Amniotic stem cell (primary cell): ENCODE results near the gene BCAR1.

Source experiments
- DNase-seq: peaks from one replicate; lab custom pipeline; 2025; lab: John Stamatoyannopoulos, UW

The BCAR1 gene

DNA sequence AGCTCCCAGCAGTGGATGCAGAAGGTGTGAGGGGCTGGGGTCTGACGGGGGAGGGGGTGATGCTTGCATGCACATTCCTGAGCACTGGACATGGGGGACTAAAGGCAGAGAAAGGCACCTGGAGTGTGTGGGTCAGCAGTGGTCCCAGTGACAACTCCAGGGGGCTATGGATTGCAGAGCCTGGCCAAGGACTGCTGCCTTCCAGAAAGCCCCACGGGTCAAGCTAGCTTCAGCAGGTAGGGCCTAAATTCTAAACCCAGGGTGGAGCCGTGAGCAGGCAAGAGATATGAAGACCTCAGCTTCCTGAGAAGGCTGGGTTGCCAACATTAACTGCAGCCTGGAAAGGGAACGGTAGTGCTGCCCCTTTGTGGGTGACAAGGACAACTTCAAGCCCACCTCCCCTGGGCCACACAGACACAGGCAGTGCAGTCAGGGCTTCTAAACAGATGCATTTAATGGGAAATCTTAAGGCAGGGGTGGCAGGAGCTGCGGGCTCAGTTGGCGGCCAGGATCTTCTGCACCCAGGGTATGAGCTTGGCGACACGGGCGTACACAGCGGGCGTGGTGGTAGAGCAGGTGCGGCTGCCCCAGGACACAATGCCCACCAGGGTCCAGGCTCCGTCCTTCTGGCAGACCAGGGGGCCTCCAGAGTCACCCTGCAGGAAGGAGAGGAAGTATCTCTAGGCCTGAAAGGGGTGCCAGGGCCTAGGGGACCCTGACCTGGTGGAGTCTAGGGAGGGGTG lies 47.6 kb downstream of the BCAR1 start:
- DNase-seq: no peak

DNA sequence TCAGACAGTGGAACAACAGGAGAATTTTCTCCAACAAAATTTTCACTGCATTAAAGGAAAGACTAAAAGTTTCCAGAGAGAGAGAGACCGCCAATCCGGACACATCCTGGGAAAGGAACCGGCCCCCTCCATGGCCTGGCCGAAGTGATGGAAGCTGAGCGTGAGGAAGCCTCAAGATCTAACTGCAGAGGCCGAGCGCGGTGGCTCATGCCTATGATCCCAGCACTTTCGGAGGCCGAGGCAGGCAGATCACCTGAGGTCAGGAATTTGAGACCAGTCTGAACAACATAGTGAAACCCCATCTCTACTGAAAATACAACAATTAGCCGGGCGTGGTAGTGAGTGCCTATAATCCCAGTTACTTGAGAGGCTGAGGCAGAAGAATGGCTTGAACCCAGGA lies 48.3 kb downstream of the BCAR1 start:
- no peak for DNase-seq

DNA sequence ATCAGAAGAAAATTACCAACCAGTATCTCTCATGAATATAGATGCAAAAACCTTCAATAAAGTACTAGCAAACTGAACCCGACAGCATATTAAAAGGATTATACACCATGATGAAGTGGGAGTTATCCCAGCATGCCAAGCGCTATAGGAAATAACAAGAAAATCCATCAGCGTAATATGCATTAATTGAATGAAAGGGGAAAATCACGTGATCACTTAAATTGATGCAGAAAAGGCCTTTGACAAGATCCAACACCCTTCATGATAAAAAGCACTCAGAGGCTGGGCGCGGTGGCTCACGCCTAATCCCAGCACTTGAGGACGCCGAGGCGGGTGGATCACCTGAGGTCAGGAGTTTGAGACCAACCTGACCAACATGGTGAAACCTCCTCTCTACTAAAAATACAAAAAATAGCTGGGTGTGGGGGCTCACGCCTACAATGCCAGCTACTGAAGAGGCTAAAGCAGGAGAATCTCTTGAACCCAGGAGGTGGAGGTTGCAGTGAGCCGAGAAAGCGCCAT lies 49.3 kb downstream of the BCAR1 start:
- DNase-seq: no peak

DNA sequence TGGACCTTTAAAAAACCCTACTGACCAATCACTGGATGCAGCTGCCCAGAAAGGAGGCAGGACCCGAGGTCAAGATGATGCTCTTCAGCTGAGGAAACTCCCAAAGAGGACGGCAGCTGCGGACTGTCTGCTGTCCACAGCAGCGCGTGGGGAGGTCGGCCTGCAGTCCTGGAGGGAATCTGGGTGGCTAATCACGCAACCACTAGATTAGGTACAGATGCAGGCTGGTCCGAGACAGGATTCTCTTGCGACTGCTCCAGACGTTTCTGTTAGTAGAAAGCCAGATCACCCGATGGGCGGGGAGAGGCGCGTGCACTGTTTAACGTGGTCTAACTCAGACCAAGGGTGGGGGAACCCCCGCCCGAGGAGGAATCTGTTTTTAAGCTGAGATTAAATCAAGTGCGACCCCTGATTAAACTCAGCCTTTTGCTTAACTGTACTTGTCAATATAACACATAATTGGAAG lies 53.3 kb downstream of the BCAR1 start:
- DNase-seq: no peak

DNA sequence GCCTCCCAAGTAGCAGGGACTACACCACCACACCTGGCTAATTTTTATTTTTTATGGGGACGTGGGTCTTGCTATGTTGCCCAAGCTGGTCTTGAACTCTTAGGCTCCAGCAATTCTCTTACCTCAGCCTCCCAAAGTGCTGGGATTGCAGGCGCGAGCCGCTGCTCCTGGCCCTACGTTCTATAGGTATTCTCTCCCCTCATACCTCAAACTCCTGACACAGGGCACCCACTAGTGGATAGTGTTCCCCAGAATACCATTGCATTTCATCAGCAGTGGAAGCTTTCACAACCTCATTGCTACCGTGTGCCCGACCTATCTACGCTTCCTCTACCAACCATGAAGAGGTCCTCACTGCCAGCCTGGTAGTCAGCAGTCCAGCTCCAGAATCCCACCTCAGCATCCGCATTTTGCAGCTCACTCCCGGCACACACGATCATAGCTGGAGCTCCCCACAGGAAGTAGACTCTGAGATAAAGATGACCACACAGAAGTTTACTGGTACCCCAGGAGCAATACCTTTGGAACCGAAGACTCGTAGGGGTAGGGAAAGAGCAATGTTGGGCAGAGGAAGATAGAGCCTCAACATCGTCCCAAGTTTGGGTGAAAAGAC lies 53.8 kb downstream of the BCAR1 start:
- DNase-seq: no peak

DNA sequence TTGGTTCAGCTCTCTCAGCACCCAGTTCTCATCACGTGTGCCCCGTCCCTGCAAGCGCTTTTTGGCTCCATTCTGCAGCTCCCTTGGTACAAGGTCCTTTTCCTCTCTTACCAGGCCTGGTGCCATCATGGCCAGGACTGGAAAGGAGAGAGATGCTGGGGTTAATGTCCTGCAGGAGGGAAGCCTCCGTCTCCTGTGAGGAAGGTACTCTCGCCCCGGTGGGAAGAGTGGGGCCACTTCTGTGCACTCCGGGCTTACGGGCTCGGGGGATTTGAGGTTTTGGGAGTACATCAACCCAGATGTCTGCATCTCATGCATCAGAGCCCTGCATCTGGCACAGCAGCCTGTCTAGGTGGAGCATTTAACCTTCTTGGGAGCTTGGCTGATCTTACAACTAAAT lies 54.6 kb downstream of the BCAR1 start:
- no peak for DNase-seq

DNA sequence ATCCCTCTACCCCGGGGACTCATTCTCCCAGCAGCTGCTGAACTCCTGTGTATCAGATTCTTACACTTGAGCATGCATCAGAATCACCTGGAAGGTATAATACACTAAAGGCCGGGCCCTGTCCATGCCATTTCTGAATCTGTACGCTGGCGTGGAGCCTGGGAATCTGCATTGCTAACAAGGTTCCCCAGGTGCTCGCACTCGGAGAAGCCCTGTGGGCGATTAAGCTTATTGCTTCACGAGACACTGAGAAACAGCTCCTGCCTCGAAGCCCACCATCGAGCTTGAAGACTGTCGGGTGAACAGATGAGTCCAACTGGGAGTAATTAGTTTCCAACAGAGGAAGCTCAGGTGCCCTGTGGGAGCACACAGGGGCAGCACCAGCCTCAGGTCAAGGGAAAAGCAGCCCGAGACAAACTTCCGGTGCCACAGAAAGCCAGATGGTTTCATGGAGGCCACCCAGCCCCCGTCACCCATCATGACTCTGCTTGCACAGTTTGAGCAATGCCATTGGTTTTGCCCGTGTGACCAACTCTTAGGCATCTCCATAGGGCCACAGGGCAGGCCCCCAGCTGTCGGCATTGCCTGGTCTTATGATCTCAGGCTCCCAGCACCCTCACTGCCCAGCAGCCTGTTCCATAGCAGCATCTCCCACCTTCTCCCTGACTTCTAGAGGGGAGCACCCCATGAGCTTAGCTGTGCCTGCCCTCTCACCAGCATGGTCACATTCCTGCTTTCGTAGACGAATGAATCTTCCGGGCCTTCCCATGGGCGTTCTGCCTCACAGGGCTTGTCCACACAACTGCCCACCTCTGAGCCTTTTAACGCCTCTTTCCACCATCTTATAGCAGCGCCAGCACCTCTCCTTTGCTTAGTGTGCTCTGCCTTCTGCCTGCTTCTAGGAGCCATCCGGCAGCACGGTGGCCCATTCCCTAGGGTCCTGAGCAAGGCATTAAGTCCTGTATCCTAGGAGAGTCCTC lies 55.3 kb downstream of the BCAR1 start:
- DNase-seq: no peak

DNA sequence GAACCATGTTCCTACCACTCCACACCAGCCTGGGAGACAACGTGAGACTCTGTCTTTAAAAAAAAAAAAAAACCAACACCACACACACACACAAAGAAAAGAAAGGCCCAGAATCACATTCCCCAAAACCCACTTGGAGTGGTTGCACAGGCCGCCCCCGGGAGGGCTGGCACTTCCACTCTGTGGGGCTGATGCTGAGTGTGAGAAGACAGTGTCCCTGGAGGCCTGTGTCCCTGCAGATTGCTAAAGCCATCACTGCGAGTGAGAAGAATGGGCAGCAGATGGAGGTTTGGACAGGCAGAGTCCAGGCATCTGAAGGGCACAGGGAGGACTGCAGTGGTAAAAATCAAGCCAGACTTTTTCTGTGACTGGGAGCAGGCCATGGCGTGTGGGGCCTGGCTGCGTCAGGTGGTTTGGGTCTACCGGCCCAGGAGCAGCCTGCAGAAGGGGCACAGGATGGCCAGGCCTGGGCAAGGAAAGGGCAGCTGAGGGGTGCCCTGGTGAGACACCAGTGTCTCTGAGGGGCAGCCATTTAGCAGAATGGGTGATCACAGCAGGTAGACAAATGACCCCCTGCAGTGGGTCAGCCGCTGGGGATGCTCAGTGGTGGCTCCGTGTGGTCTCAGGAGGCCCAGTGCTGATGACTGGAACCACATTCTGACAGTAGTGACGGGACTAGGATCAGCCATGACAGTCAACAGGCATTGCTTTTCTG lies 57.5 kb downstream of the BCAR1 start:
- no peak for DNase-seq

DNA sequence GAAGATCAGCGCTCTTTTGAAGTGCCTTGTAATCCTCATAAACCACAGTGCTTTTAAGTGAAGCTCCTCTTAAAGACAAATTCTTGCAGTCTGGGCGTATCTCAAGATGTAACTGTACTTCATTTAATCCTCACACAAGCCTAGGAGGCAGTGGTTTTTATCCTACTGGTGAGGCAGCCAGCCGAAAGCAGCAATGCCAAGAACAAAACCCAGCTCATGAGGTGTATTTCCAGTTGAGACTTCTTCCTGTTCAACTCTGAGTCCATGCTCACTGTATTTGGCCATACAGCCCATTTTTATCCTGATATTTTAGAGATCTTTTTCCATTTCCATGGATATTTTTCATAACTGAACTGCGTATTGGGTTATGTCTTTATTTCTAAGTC lies 58.2 kb downstream of the BCAR1 start:
- no peak for DNase-seq

DNA sequence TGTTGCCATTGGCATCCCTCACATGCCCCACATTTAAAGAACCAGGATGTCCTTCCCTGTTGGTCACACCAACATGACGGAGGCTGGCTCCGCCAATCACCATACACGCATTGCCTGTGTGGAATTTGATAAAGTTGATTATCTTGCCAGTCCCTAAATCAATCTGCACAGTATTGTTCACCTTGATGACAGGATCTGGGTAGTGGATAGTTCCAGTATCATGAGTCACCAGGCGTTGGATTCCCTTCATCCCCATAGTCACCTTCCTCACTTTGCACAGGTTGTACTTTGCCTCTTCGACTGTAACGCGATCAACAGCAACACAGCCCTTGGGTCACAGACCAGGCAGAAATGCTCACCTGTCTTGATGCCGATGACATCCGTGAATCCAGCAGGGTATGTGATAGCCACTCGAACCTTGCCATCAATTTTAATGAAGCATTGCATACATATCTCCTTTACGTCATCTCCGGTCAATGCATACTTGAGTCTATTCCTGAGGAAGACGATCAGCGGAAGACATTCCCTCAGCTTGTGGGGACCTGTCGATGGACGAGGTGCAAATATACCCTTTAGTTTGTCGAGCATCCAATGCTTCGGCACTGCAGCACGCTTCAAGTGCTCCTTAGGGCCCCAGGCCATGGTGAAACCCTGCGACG lies 58.7 kb downstream of the BCAR1 start:
- no peak for DNase-seq

DNA sequence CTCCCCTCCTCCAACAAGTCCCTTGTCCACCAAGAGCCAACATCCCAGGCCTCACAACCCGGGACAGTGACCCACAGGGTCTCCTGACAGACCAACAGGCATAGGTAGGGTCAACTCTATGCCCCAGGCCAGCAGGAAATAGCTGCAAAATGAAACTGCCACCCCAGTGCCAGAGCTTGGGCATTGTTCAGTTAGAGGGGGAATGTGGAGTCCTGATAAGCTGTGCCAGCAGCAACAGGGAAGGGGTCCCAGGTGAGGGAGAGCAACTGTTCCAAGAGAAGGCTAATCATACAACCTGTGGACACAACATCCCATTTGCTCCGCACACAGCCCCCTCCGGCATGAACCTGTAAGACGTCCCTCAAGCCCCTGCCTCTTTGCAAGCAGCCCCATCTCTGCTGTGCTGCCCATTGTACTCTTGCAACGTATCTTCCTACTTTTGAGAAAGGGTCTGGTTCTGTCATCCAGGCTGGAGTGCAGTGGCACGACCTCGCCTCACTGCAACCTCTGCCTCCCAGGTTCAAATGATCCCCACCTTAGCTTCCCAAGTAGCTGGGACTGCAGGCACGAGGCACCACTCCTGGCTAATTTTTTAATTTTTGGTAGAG lies 61.7 kb downstream of the BCAR1 start:
- DNase-seq: no peak

DNA sequence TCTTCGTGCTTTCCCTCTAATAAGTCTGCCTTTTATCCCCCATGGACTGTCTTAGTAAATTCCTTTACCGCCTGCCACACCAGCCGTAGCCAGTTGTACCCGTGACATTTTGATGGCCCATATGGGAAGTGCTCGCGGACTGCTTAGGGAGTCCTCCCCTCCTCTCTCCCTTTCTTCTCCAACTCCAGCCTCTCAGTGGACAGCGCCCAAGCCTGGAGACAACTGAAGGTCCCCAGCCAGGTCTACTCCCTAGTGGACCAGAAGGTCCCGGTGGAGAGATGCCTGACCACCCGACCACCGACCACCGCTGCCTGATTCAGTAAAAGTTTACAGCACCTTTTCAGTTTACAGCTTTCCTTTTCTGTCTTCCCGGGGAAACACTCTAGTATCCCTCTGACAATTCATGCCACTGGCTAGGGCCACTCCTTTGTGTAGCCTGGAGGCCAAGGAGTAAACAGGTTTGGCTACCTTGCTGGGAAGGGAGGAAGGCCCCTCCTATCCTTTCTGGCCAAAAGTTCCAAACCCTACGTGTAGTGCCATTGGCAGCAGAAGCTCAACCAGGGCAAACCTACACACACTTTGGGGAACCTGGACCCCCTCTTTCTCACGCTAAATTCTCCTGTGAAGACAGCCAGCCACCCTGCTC lies 62.5 kb downstream of the BCAR1 start:
- DNase-seq: no peak

DNA sequence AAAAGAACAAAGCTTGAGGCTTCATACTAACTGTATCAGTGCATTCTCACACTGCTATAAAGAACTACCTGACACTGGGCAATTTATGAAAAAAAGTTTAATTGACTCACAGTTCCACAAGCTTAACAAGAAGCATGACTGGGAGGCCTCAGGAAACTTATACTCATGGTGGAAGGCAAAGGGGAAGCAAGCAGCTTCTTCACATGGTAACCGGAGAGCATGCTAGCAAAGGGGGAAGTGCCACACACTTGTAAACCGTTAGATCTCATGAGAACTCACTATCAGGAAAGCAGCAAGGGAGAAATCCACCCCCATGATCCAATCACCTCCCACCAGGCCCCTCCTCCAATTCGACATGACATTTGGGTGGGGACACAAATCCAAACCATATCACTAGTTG lies 69.8 kb downstream of the BCAR1 start:
- DNase-seq: no peak

DNA sequence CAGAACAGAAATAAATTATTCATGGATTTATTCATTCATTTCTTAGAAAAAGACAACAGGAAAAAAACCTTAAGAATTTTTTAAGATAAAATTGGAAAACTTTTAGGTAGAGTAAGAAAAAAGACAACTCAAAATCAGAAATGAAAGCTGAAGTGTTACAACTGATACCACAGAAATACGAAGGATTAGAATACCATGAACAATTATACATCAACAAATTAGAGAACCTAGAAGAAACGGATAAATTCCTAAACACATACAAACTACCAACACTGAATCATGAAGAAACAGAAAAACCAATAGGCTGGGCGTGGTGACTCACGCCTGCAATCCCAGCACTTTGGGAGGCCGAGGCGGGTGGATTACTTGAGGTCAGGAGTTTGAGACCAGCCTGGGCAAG lies 72.2 kb downstream of the BCAR1 start:
- no peak for DNase-seq
